IMR-90 (cell line): Measurements from ENCODE around the gene MINK1. TPM values are rescaled to one million over a fixed set of nuclear protein-coding genes. Genes with fewer than 3 reads are reported as not detected.

Experiments used
- polyA plus RNA-seq, 3 experiments: library from polyadenylated mRNA; depleted of rRNA; stranded (reverse); fragments of >200 nt; gene quantifications; 2 replicates each; pipeline ENCODE4 v1.2.3, GENCODE V29; 2012; ENCODE audit warnings: low replicate concordance in 1 of 3
- total RNA-seq: library from RNA; depleted of rRNA; stranded (reverse); fragments of >200 nt; gene quantifications from 2 replicates; pipeline ENCODE4 v1.2.3, GENCODE V29; 2012; rRNA removed

MINK1 gene
- total and polyA plus RNA-seq, 2 of the 4 experiments (the other 2 are of a cell fraction): 12.2 to 40.9 TPM

Other genes with a start within 250 kb of the MINK1 start
- gene SMTNL2, start 248.8 kb upstream of the MINK1 start, total RNA-seq: not detected in 2 replicates
- not detected in 2 replicates for gene SMTNL2, start 248.8 kb upstream of the MINK1 start, polyA plus RNA-seq (2012; rRNA removed)
- not detected in 2 replicates for gene ALOX15, start 191.7 kb upstream of the MINK1 start, total RNA-seq
- gene ALOX15, start 191.7 kb upstream of the MINK1 start, polyA plus RNA-seq (2012; rRNA removed): not detected in 2 replicates
- gene PELP1, start 129.2 kb upstream of the MINK1 start, total RNA-seq: 6.3 and 9.2 TPM in 2 replicates
- gene PELP1, start 129.2 kb upstream of the MINK1 start, polyA plus RNA-seq (2012; rRNA removed): 20.8 and 24.0 TPM in 2 replicates
- gene ARRB2, start 122.7 kb upstream of the MINK1 start, total RNA-seq: 3.9 and 6.1 TPM in 2 replicates
- gene ARRB2, start 122.7 kb upstream of the MINK1 start, polyA plus RNA-seq (2012; rRNA removed): 10.6 and 12.5 TPM in 2 replicates
- 9.9 and 10.3 TPM in 2 replicates for gene MED11, start 101.9 kb upstream of the MINK1 start, total RNA-seq
- gene MED11, start 101.9 kb upstream of the MINK1 start, polyA plus RNA-seq (2012; rRNA removed): 23.3 and 24.1 TPM in 2 replicates
- under 0.01 TPM in 1 of 2 replicates, not detected in the other for gene ZMYND15, start 93.5 kb upstream of the MINK1 start, total RNA-seq
- 0.07 and 0.14 TPM in 2 replicates for gene ZMYND15, start 93.5 kb upstream of the MINK1 start, polyA plus RNA-seq (2012; rRNA removed)
- gene CXCL16, start 93.4 kb upstream of the MINK1 start, total RNA-seq: 0.28 and 0.36 TPM in 2 replicates
- gene CXCL16, start 93.4 kb upstream of the MINK1 start, polyA plus RNA-seq (2012; rRNA removed): 1.2 and 1.6 TPM in 2 replicates
- not detected in 2 replicates for gene TM4SF5, start 61.5 kb upstream of the MINK1 start, total RNA-seq
- gene TM4SF5, start 61.5 kb upstream of the MINK1 start, polyA plus RNA-seq (2012; rRNA removed): not detected in 2 replicates
- not detected in 2 replicates for gene VMO1, start 47.0 kb upstream of the MINK1 start, total RNA-seq
- 0.14 TPM in 1 of 2 replicates, not detected in the other for gene VMO1, start 47.0 kb upstream of the MINK1 start, polyA plus RNA-seq (2012; rRNA removed)
- not detected in 2 replicates for gene GLTPD2, start 44.4 kb upstream of the MINK1 start, total RNA-seq
- gene GLTPD2, start 44.4 kb upstream of the MINK1 start, polyA plus RNA-seq (2012; rRNA removed): not detected in 2 replicates
- gene PSMB6, start 37.2 kb upstream of the MINK1 start, total RNA-seq: 217 and 244 TPM in 2 replicates
- gene PSMB6, start 37.2 kb upstream of the MINK1 start, polyA plus RNA-seq (2012; rRNA removed): 254 and 291 TPM in 2 replicates
- 9.4 and 12.5 TPM in 2 replicates for gene PLD2, start 26.2 kb upstream of the MINK1 start, total RNA-seq
- 28.0 and 28.8 TPM in 2 replicates for gene PLD2, start 26.2 kb upstream of the MINK1 start, polyA plus RNA-seq (2012; rRNA removed)
- 0.54 and 0.56 TPM in 2 replicates for gene C17orf107, start 66.2 kb downstream of the MINK1 start, total RNA-seq
- 0.82 and 1.3 TPM in 2 replicates for gene C17orf107, start 66.2 kb downstream of the MINK1 start, polyA plus RNA-seq (2012; rRNA removed)
- under 0.01 TPM in 2 replicates for gene CHRNE, start 69.8 kb downstream of the MINK1 start, total RNA-seq
- 0.21 and 0.24 TPM in 2 replicates for gene CHRNE, start 69.8 kb downstream of the MINK1 start, polyA plus RNA-seq (2012; rRNA removed)
- not detected in 2 replicates for gene GP1BA, start 98.9 kb downstream of the MINK1 start, total RNA-seq
- gene GP1BA, start 98.9 kb downstream of the MINK1 start, polyA plus RNA-seq (2012; rRNA removed): not detected in 2 replicates
- gene SLC25A11, start 106.7 kb downstream of the MINK1 start, total RNA-seq: 30.8 and 35.0 TPM in 2 replicates
- 62.2 and 68.2 TPM in 2 replicates for gene SLC25A11, start 106.7 kb downstream of the MINK1 start, polyA plus RNA-seq (2012; rRNA removed)
- gene RNF167, start 106.9 kb downstream of the MINK1 start, total RNA-seq: 13.1 and 13.3 TPM in 2 replicates
- gene RNF167, start 106.9 kb downstream of the MINK1 start, polyA plus RNA-seq (2012; rRNA removed): 79.5 and 83.6 TPM in 2 replicates
- gene PFN1, start 115.2 kb downstream of the MINK1 start, total RNA-seq: 348 and 432 TPM in 2 replicates
- gene PFN1, start 115.2 kb downstream of the MINK1 start, polyA plus RNA-seq (2012; rRNA removed): 1,671 and 2,152 TPM in 2 replicates
- 1.4 TPM in 2 replicates for gene ENO3, start 117.8 kb downstream of the MINK1 start, total RNA-seq
- gene ENO3, start 117.8 kb downstream of the MINK1 start, polyA plus RNA-seq (2012; rRNA removed): 4.2 and 5.1 TPM in 2 replicates
- gene SPAG7, start 134.5 kb downstream of the MINK1 start, total RNA-seq: 50.2 and 52.2 TPM in 2 replicates
- gene SPAG7, start 134.5 kb downstream of the MINK1 start, polyA plus RNA-seq (2012; rRNA removed): 108 and 115 TPM in 2 replicates
- gene CAMTA2, start 154.3 kb downstream of the MINK1 start, total RNA-seq: 1.4 TPM in 2 replicates
- 54.7 and 59.7 TPM in 2 replicates for gene CAMTA2, start 154.3 kb downstream of the MINK1 start, polyA plus RNA-seq (2012; rRNA removed)
- gene INCA1, start 164.2 kb downstream of the MINK1 start, total RNA-seq: under 0.01 and 0.18 TPM in 2 replicates
- gene INCA1, start 164.2 kb downstream of the MINK1 start, polyA plus RNA-seq (2012; rRNA removed): 0.51 and 0.92 TPM in 2 replicates
- gene KIF1C, start 164.6 kb downstream of the MINK1 start, total RNA-seq: 27.4 and 28.6 TPM in 2 replicates
- 28.7 and 31.6 TPM in 2 replicates for gene KIF1C, start 164.6 kb downstream of the MINK1 start, polyA plus RNA-seq (2012; rRNA removed)
- gene SLC52A1, start 202.1 kb downstream of the MINK1 start, total RNA-seq: not detected in 2 replicates
- not detected in 2 replicates for gene SLC52A1, start 202.1 kb downstream of the MINK1 start, polyA plus RNA-seq (2012; rRNA removed)
- 0.54 and 0.83 TPM in 2 replicates for gene ZFP3, start 245.1 kb downstream of the MINK1 start, total RNA-seq
- 0.60 and 0.75 TPM in 2 replicates for gene ZFP3, start 245.1 kb downstream of the MINK1 start, polyA plus RNA-seq (2012; rRNA removed)